ENCODE data around the gene C1QL1. TPM values are rescaled to one million over a fixed set of nuclear protein-coding genes. Genes with fewer than 3 reads are reported as not detected.
A peak's percentile ranks its signal among the peaks of the same experiment; 100 is the strongest.
"Not testable (repeated sequence)": the region's sequence is repeated elsewhere in the genome, so short reads cannot be mapped to it uniquely, and the experiment has no call there.

Gene C1QL1
- total and polyA plus RNA-seq, 2 experiments from 2014 or later = 12.8 to 54.9 TPM

DNA sequence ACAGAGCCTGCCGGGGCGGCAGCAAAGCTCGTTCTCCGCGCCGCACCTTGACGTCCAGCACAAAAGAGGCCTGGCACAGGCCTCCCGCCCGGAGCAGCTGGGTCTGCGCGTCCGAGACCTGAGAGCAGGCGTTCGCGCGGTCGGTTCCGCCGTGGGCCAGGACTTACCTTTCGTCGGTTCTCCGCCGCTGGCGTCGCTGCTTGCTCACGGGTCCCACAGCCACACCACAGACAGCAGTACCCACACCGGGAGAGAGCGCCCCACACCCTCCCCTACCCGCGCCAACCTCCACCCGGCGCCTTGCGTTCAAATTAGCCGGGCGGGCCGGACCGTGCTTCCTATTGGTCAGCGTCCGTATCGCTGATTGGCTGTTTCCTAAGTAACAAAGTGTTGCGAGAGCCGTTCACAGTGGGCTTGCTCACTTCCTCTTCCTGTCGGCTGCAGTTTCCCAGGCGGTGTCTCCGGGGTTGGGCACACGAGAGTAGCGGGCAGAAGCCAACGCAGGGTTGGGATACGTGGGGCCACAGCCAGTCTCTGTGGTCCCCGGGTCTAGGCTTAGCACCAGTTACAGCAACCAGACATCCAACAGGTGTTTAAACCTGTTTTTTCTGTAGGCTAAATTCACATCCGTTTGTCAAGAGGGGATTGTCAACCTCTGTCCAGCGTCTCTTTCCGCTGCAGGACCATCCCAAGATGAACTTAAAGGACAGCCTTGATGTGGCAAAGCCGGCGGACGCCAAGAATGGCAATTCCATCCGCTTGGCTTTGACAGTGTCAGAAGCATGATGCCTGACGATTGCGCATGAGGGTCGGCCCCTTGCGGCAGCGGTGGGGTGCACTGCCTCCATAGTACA lies 20.4 kb downstream of the C1QL1 start, which contains the start of gene KIF18B:
KIF18B (minus strand) TSS at position 313 of the 854 bp plus-strand sequence. CDS start 11,429 bp downstream, outside the sequence.
- peak; percentile 94 for DNase-seq (ENCODE audit: low spot score)
- Histone ChIP-seq H3K4me3 (peak within 1 kb of the TSS; percentile 62), H3K79me2 (peaks cover 44% of the 10 kb centered on the region), H3K9me3 (ENCODE audit: low read depth) (no peaks in the 10 kb centered on the region), H3K4me1 (ENCODE audit: insufficient read depth) (peaks cover 3% of the 10 kb centered on the region), H4K20me1 (ENCODE audit: insufficient read depth, poor library complexity, severe bottlenecking) (no peaks in the 10 kb centered on the region), H3K27me3 (no peaks in the 10 kb centered on the region), H3K27ac (peak within 1 kb of the TSS; percentile 2), H2AFZ (peak within 1 kb of the TSS; percentile 54), H3K9me2 (replicated peaks; ENCODE audit: insufficient read depth) (no peaks in the 10 kb centered on the region), H3K36me3 (replicated peaks; ENCODE audit: insufficient read depth, low read depth) (no peaks in the 10 kb centered on the region), H3K4me2 (peak within 1 kb of the TSS; percentile 91)
- TF ChIP-seq EZH2 (IDR thresholded peaks at IDR 0.05; ENCODE audit: borderline replicate concordance) = no peak
- TF ChIP-seq EZH2phosphoT487 (IDR thresholded peaks at IDR 0.05; ENCODE audit: low read depth, severe bottlenecking, unreplicated experiment) = no peak
- no peak for TF ChIP-seq CTCF (IDR thresholded peaks at IDR 0.05; ENCODE audit: poor library complexity)
- 6% methylated on average over 57 of the region's 62 CpGs for WGBS (ENCODE audit: low lambda C conversion rate, missing lambda C conversion rate)

DNA sequence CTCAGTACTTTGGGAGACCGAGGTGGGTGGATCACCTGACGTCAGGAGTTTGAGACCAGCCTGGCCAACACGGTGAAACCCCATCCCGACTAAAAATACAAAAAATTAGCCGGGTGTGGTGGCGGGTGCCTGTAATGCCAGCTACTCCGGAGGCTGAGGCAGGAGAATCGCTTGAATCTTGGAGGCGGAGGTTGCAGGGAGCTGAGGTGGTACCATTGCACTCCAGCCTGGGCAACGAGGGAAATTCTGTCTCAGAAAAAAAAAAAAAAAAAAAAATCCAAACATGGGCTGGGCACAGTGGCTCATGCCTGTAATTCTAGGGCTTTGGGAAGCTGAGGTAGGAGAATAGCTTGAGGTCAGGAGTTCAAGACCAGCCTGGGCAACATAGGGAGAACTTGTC lies 22.5 kb downstream of the C1QL1 start:
- not testable (repeated sequence) for H4K20me1 ChIP-seq (ENCODE audit: insufficient read depth, poor library complexity, severe bottlenecking); H3K4me1 ChIP-seq (ENCODE audit: insufficient read depth); H3K9me2 ChIP-seq (replicated peaks; ENCODE audit: insufficient read depth); H3K4me3 ChIP-seq; H3K9me3 ChIP-seq (ENCODE audit: low read depth); H3K27me3 ChIP-seq; H3K27ac ChIP-seq; H3K36me3 ChIP-seq (replicated peaks; ENCODE audit: insufficient read depth, low read depth); H2AFZ ChIP-seq; DNase-seq (ENCODE audit: low spot score)
- WGBS (ENCODE audit: low lambda C conversion rate, missing lambda C conversion rate) = 94% methylated on average over 10 of the region's 10 CpGs
- peak overlapping the region; percentile 91 for H3K4me2 ChIP-seq
- peaks cover 62% of the 10 kb centered on the region for H3K79me2 ChIP-seq

DNA sequence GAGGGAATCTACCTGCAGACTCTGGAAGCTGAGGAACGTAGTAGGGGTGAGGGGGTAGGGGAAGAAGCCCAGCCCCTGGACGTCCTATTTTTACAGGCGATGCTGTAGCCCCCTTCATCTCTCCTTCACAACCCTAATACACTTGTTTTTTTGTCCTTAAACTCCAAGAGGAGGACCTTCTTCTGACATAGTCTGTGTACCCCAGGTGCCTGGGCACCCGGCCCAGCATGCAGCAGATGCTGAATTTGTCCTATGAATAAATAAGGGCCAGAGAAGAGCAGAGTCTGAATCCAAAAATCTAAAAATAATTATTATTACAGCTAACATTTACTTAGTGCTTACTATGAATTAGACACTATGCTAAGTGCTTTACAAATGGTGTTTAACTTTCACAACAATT lies 25.6 kb downstream of the C1QL1 start:
- Histone ChIP-seq H4K20me1 (ENCODE audit: insufficient read depth, poor library complexity, severe bottlenecking) (no peaks in the 10 kb centered on the region), H3K27ac (no peak overlapping the region), H3K36me3 (replicated peaks; ENCODE audit: insufficient read depth, low read depth) (no peaks in the 10 kb centered on the region), H3K4me2 (no peak overlapping the region), H2AFZ (no peak overlapping the region), H3K4me3 (no peak overlapping the region), H3K9me3 (ENCODE audit: low read depth) (no peaks in the 10 kb centered on the region), H3K9me2 (replicated peaks; ENCODE audit: insufficient read depth) (no peaks in the 10 kb centered on the region), H3K79me2 (peaks cover 82% of the 10 kb centered on the region), H3K4me1 (ENCODE audit: insufficient read depth) (no peaks in the 10 kb centered on the region), H3K27me3 (no peaks in the 10 kb centered on the region)
- DNase-seq (ENCODE audit: low spot score) = no peak
- no peak for TF ChIP-seq EZH2 (IDR thresholded peaks at IDR 0.05; ENCODE audit: borderline replicate concordance)
- TF ChIP-seq CTCF (IDR thresholded peaks at IDR 0.05; ENCODE audit: poor library complexity) = no peak
- no peak for TF ChIP-seq EZH2phosphoT487 (IDR thresholded peaks at IDR 0.05; ENCODE audit: low read depth, severe bottlenecking, unreplicated experiment)
- WGBS (ENCODE audit: low lambda C conversion rate, missing lambda C conversion rate) = 89% methylated on average over 4 of the region's 4 CpGs

DNA sequence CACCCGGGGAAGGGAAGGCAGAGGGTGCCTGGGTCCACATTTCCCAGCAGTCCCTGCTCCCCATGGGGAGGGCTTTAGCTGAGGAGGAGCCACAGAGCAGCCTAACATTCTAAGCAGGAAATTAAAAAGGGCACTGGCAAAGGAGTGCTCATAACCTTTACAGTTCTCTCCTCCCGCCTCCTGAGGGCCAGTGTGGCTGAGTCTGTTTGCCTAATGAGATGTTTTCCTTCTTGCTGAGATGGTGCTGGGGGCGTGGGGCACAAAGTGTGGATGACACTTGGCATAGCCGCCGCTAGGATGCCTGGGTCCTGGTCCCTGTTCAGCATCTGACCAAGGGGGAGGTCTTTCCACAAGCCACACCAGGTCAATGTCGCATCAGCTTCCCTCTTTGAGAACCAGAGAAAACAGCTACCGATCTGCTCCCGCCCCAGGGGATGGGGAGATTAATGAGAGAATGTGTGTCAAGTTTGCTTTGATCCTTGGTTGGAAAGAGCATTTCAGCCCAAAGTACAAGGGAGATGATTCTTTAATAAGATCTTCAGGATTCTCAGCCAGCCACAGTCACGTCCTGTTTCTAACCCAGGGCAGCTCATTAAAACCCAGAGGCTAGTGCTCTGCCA lies 26.3 kb downstream of the C1QL1 start:
- H3K27ac ChIP-seq = no peak overlapping the region

More for the DNA sequence above, 26.3 kb downstream of the C1QL1 start:
- Histone ChIP-seq H3K4me3 (no peak overlapping the region), H2AFZ (no peak overlapping the region), H4K20me1 (ENCODE audit: insufficient read depth, poor library complexity, severe bottlenecking) (no peaks in the 10 kb centered on the region), H3K79me2 (peaks cover 79% of the 10 kb centered on the region), H3K27me3 (no peaks in the 10 kb centered on the region), H3K9me3 (ENCODE audit: low read depth) (no peaks in the 10 kb centered on the region), H3K9me2 (replicated peaks; ENCODE audit: insufficient read depth) (no peaks in the 10 kb centered on the region), H3K36me3 (replicated peaks; ENCODE audit: insufficient read depth, low read depth) (no peaks in the 10 kb centered on the region), H3K4me1 (ENCODE audit: insufficient read depth) (no peaks in the 10 kb centered on the region), H3K4me2 (no peak overlapping the region)
- 71% methylated on average over 9 of the region's 9 CpGs for WGBS (ENCODE audit: low lambda C conversion rate, missing lambda C conversion rate)
- no peak for DNase-seq (ENCODE audit: low spot score)
- TF ChIP-seq CTCF (IDR thresholded peaks at IDR 0.05; ENCODE audit: poor library complexity) (no peak), EZH2 (IDR thresholded peaks at IDR 0.05; ENCODE audit: borderline replicate concordance) (no peak), EZH2phosphoT487 (IDR thresholded peaks at IDR 0.05; ENCODE audit: low read depth, severe bottlenecking, unreplicated experiment) (no peak)
